GM20431 (cell line): ENCODE data around the gene TMEM87A.

Source experiments
- in situ Hi-C: fragments of 300-500 bp; cut with MseI, MboI; formaldehyde crosslinking; loops from one replicate; pipeline ENCODE4 v1.15.0; 2020; ENCODE audit warnings: low sequenced_read_pairs; ENCODE audit not compliant: unreplicated experiment

Gene TMEM87A

GRCh38 chr15:42171122-42171521, 102.1 kb downstream of the TMEM87A start:
- in situ Hi-C loops = no loop called here

GRCh38 chr15:42166225-42166940, 106.8 kb downstream of the TMEM87A start:
- in situ Hi-C loops = no loop called here

GRCh38 chr15:42165106-42165505, 108.1 kb downstream of the TMEM87A start:
- in situ Hi-C loops = no loop called here

- in situ Hi-C loops = no loop called here
These were observed 109.2 kb downstream of the TMEM87A start for GRCh38 chr15:42163947-42164550.

- in situ Hi-C loops = no loop called here
These were observed 109.9 kb downstream of the TMEM87A start for GRCh38 chr15:42163291-42163690.
